Panc1 (cell line): ENCODE measurements around the gene SRRM4. TPM values are rescaled to one million over a fixed set of nuclear protein-coding genes. Genes with fewer than 3 reads are reported as not detected.

Experiments
- ATAC-seq: fragments of 200-7000 bp; cut with Tn5 transposase; 2 replicates; pipeline ENCODE4 v1.9.1; 2020; ENCODE audit warnings: mild to moderate bottlenecking, moderate library complexity
- BruUV-seq: library from RNA; stranded (reverse); fragments of 400-500 nt; replicated peaks from 2 replicates; lab custom pipeline; 2021; lab: Mats Ljungman, UMichigan
- CTCF ChIA-PET: fragments of 300-600 bp; sonication (Branson Sonifier 250); formaldehyde crosslinking; loops from one replicate; lab custom pipeline; 2022; ENCODE audit warnings: antibody characterized with exemption; lab: Charles Lee
- POLR2A ChIA-PET: fragments of 300-600 bp; sonication (Branson Sonifier 250); formaldehyde crosslinking; loops from one replicate; lab custom pipeline; 2022; ENCODE audit warnings: antibody characterized with exemption; lab: Charles Lee
- DNase-seq: peaks from one replicate; pipeline ENCODE4 v3.0.0-alpha.2; 2010; ENCODE audit warnings: low read depth, low spot score
- H3K27ac ChIP-seq: 2 replicates; pipeline ENCODE4 v1.5.1; 2011; ENCODE audit warnings: mild to moderate bottlenecking, low read length, inconsistent platforms
- H3K27me3 ChIP-seq: fragments of 200-500 bp; sonication (Bioruptor generic); 2 replicates; pipeline ENCODE4 v1.6.0; 2014; ENCODE audit warnings: low read length, inconsistent platforms; ENCODE audit not compliant: control insufficient read depth, insufficient read depth
- H3K36me3 ChIP-seq: fragments of 200-500 bp; sonication (Bioruptor generic); 2 replicates; pipeline ENCODE4 v1.5.1; 2014; ENCODE audit warnings: inconsistent platforms, mild to moderate bottlenecking, low read length, moderate library complexity; ENCODE audit not compliant: control insufficient read depth, insufficient read depth
- H3K4me1 ChIP-seq: 2 replicates; pipeline ENCODE4 v1.5.1; 2011; ENCODE audit warnings: inconsistent platforms, mild to moderate bottlenecking, low read length, moderate library complexity; ENCODE audit not compliant: control insufficient read depth, insufficient read depth
- H3K4me3 ChIP-seq, 2 experiments: 2 replicates each; pipeline ENCODE4 v1.5.1; 2011 to 2012; ENCODE audit warnings: low read depth in 2 of 2, low read length in 2 of 2, mild to moderate bottlenecking in 2 of 2, inconsistent platforms in 1 of 2, moderate library complexity in 1 of 2
- H3K9me3 ChIP-seq: fragments of 200-500 bp; sonication (Bioruptor generic); 2 replicates; pipeline ENCODE4 v1.5.1; 2014; ENCODE audit warnings: low read depth, mild to moderate bottlenecking, inconsistent platforms, low read length, moderate library complexity; ENCODE audit not compliant: control insufficient read depth, insufficient read depth
- POLR2AphosphoS5 ChIP-seq: IDR thresholded peaks from 2 replicates; pipeline ENCODE4 v1.6.1; 2012; ENCODE audit warnings: mild to moderate bottlenecking, low read depth, low read length, moderate library complexity
- SIN3A ChIP-seq: IDR thresholded peaks from 2 replicates; pipeline ENCODE4 v1.6.1; 2012; ENCODE audit warnings: low read depth, mild to moderate bottlenecking, low read length, moderate library complexity, borderline replicate concordance; ENCODE audit not compliant: insufficient read depth
- TCF7L2 ChIP-seq: IDR thresholded peaks from 2 replicates; pipeline ENCODE4 v1.6.1; 2011; ENCODE audit warnings: mild to moderate bottlenecking, low read depth, low read length, inconsistent platforms
- in situ Hi-C: cut with HindIII; loops from 2 replicates; pipeline ENCODE4 v1.10.0; 2016; ENCODE audit warnings: low sequenced_read_pairs, low pct_unique_long_range_greater_than_20kb
- intact Hi-C: fragments of 100-400 bp; cut with micrococcal nuclease; formaldehyde crosslinking; loops from one replicate; pipeline ENCODE4 v1.10.0; 2022; ENCODE audit not compliant: unreplicated experiment
- total RNA-seq: library from RNA; stranded (reverse); gene quantifications from one replicate; pipeline ENCODE4 v1.2.1, GENCODE V29; 2021; ENCODE audit not compliant: unreplicated experiment
- TF ChIP-seq, protein P1 (sequence below): fragments of 450-650 bp; IDR thresholded peaks from 2 replicates; pipeline ENCODE4 v1.5.1; 2017; ENCODE audit warnings: mild to moderate bottlenecking
- TF ChIP-seq, protein P2 (sequence below), 2 experiments: IDR thresholded peaks; 2 replicates each; pipeline ENCODE4 v1.6.1; 2011 to 2012; ENCODE audit warnings: low read depth in 2 of 2, control low read depth in 1 of 2, low read length in 1 of 2, mild to moderate bottlenecking in 1 of 2, moderate library complexity in 1 of 2; ENCODE audit not compliant: insufficient read depth in 1 of 2

Gene SRRM4
- total RNA-seq, 1 experiment from 2014 or later = not detected

DNA sequence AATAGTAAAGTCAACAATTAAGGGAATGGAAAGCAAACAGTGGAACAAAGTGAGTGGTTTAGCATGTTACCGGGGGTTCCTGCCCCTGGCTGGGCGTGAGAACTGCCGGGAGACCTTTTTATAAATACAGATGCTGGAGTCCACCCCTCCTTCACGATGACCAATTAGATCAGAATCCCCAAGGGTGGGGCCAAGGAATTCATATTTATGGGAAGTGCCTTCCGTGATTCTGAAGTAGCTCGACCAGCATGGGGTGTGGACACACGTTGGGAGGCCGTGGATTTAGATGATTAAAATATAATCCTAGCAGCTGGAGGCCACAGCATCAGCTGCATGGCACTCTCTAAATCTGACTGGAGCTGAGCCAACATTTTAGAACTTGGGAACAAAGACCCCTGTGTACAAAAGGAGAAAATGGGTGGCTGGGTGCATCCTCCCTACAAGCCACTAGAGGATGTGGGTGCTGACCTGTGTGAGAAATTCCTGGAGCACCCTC is 87.9 kb downstream of the SRRM4 start:
- POLR2A ChIA-PET = no interaction called here

DNA sequence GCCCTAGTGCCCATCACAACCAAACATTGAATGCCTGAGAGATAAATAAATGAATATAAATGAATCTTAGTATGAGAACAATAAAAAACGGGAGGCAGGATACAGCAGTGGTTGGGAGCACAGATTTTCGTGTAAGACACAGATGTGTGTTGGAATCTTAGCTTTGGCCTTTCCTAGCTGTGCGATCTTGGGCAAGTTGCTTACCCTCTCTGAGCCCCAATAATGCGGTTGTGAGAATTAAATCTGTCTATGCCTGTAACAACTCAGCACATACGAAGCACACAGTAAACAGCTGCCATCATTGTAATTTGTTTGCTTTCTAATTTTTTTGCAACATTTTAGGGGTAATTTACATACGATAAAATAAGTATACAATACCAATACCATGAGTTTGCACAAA is 89.8 kb downstream of the SRRM4 start:
- no TSS peak for BruUV-seq
- intact Hi-C loops = no loop called here
- no peaks in the 10 kb centered on the region for H3K36me3 ChIP-seq

More for the DNA sequence above, 87.9 kb downstream of the SRRM4 start:
- BruUV-seq = no TSS peak
- Histone ChIP-seq H3K27me3 (peaks cover 6% of the 10 kb centered on the region), H3K4me3 (no peak overlapping the region), H3K4me1 (no peaks in the 10 kb centered on the region), H3K9me3 (no peaks in the 10 kb centered on the region), H3K36me3 (no peaks in the 10 kb centered on the region), H3K27ac (no peak overlapping the region)
- CTCF ChIA-PET = no interaction called here
- intact Hi-C loops = no loop called here
- DNase-seq = no peak
- ATAC-seq = no peak
- in situ Hi-C loops = no loop called here
- TF ChIP-seq, protein P1, sequence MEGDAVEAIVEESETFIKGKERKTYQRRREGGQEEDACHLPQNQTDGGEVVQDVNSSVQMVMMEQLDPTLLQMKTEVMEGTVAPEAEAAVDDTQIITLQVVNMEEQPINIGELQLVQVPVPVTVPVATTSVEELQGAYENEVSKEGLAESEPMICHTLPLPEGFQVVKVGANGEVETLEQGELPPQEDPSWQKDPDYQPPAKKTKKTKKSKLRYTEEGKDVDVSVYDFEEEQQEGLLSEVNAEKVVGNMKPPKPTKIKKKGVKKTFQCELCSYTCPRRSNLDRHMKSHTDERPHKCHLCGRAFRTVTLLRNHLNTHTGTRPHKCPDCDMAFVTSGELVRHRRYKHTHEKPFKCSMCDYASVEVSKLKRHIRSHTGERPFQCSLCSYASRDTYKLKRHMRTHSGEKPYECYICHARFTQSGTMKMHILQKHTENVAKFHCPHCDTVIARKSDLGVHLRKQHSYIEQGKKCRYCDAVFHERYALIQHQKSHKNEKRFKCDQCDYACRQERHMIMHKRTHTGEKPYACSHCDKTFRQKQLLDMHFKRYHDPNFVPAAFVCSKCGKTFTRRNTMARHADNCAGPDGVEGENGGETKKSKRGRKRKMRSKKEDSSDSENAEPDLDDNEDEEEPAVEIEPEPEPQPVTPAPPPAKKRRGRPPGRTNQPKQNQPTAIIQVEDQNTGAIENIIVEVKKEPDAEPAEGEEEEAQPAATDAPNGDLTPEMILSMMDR = no peak
- TF ChIP-seq TCF7L2 = no peak
- TF ChIP-seq POLR2AphosphoS5 = no peak
- no peak for TF ChIP-seq SIN3A
- TF ChIP-seq, protein P2, sequence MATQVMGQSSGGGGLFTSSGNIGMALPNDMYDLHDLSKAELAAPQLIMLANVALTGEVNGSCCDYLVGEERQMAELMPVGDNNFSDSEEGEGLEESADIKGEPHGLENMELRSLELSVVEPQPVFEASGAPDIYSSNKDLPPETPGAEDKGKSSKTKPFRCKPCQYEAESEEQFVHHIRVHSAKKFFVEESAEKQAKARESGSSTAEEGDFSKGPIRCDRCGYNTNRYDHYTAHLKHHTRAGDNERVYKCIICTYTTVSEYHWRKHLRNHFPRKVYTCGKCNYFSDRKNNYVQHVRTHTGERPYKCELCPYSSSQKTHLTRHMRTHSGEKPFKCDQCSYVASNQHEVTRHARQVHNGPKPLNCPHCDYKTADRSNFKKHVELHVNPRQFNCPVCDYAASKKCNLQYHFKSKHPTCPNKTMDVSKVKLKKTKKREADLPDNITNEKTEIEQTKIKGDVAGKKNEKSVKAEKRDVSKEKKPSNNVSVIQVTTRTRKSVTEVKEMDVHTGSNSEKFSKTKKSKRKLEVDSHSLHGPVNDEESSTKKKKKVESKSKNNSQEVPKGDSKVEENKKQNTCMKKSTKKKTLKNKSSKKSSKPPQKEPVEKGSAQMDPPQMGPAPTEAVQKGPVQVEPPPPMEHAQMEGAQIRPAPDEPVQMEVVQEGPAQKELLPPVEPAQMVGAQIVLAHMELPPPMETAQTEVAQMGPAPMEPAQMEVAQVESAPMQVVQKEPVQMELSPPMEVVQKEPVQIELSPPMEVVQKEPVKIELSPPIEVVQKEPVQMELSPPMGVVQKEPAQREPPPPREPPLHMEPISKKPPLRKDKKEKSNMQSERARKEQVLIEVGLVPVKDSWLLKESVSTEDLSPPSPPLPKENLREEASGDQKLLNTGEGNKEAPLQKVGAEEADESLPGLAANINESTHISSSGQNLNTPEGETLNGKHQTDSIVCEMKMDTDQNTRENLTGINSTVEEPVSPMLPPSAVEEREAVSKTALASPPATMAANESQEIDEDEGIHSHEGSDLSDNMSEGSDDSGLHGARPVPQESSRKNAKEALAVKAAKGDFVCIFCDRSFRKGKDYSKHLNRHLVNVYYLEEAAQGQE (IDR thresholded peaks at IDR 0.05; ENCODE audit: insufficient read depth in 1 of 2, low read depth in 2 of 2, low read length in 1 of 2) = no peak

More for the DNA sequence above, 89.8 kb downstream of the SRRM4 start:
- no peak for ATAC-seq
- DNase-seq = no peak
- CTCF ChIA-PET = no interaction called here
- in situ Hi-C loops = no loop called here
- TF ChIP-seq, protein P1 = no peak
- no peak overlapping the region for H3K27ac ChIP-seq
- POLR2A ChIA-PET = no interaction called here
- H3K4me1 ChIP-seq = no peaks in the 10 kb centered on the region
- H3K9me3 ChIP-seq = no peaks in the 10 kb centered on the region
- no peak overlapping the region for H3K4me3 ChIP-seq
- peaks cover 6% of the 10 kb centered on the region for H3K27me3 ChIP-seq
